NCI-H82 (cell line): ENCODE results near the gene IRF1.

ENCODE experiments used
- DNase-seq: peaks from one replicate; lab custom pipeline; 2025; lab: John Stamatoyannopoulos, UW

IRF1 gene

GRCh38 chr5:132474131-132474723 is 16.3 kb downstream of the IRF1 start:
- DNase-seq, result peak; percentile 65

- DNase-seq, result no peak
Observed at GRCh38 chr5:132473668-132474067, 16.9 kb downstream of the IRF1 start.

- no peak for DNase-seq
Observed at GRCh38 chr5:132473019-132473531, 17.5 kb downstream of the IRF1 start.

GRCh38 chr5:132472431-132472830 is 18.1 kb downstream of the IRF1 start:
- DNase-seq, result no peak

GRCh38 chr5:132471944-132472343 is 18.6 kb downstream of the IRF1 start:
- DNase-seq, result no peak

- DNase-seq, result no peak
Observed at GRCh38 chr5:132471151-132471907, 19.2 kb downstream of the IRF1 start.

- DNase-seq, result no peak
Observed at GRCh38 chr5:132470596-132470995, 20.0 kb downstream of the IRF1 start.

- DNase-seq, result no peak
Observed at GRCh38 chr5:132470010-132470392, 20.6 kb downstream of the IRF1 start.

GRCh38 chr5:132469380-132470009 is 21.1 kb downstream of the IRF1 start:
- DNase-seq, result no peak

GRCh38 chr5:132468656-132469379 is 21.8 kb downstream of the IRF1 start:
- no peak for DNase-seq

GRCh38 chr5:132467287-132467984 is 23.1 kb downstream of the IRF1 start:
- DNase-seq, result no peak

GRCh38 chr5:132466433-132467286 is 23.9 kb downstream of the IRF1 start:
- DNase-seq, result no peak

- no peak for DNase-seq
Observed at GRCh38 chr5:132465059-132465707, 25.4 kb downstream of the IRF1 start.

- peak; percentile 11 for DNase-seq
Observed at GRCh38 chr5:132464156-132464939, 26.2 kb downstream of the IRF1 start.

- DNase-seq, result no peak
Observed at GRCh38 chr5:132463811-132464155, 26.8 kb downstream of the IRF1 start.

GRCh38 chr5:132462856-132463745 is 27.5 kb downstream of the IRF1 start:
- no peak for DNase-seq

GRCh38 chr5:132462333-132462732 is 28.2 kb downstream of the IRF1 start:
- no peak for DNase-seq

- no peak for DNase-seq
Observed at GRCh38 chr5:132461569-132462070, 29.0 kb downstream of the IRF1 start.
